ENCODE measurements around the gene PEMT. TPM values are rescaled to one million over a fixed set of nuclear protein-coding genes. Genes with fewer than 3 reads are reported as not detected.

PEMT gene
- total and polyA plus RNA-seq, 12 donors = 19.7 to 141 (median 65.3) TPM

- intact Hi-C loops (cut with DNase I) = loop anchor here in 1 of 2 donors (10.0 kb wide), 1 partner anchor 212 kb away; no protein-coding TSS in a partner anchor
- no peaks in the 10 kb centered on the region for H3K9me3 ChIP-seq (replicated peaks in 1 of 3)
- peaks cover 11 to 34% of the 10 kb centered on the region in 2 donors for H3K4me1 ChIP-seq (replicated peaks in 1 of 2)
- DNase-seq = peak in 3 of 7 donors; percentile 37 to 72 (median 44)
- TF ChIP-seq POLR2A (IDR thresholded peaks at IDR 0.05) = no peak
- no peak for TF ChIP-seq CTCF (IDR thresholded peaks at IDR 0.05)
- no peaks in the 10 kb centered on the region for H3K36me3 ChIP-seq (replicated peaks in 1 of 2)
- peak overlapping the region in 2 of 5 donors; percentile 79 to 91 for H3K27ac ChIP-seq
- H3K4me3 ChIP-seq = no peak overlapping the region
- no peaks in the 10 kb centered on the region for H3K27me3 ChIP-seq
- 65 to 79% (median 76%) methylated on average over 6 to 11 of the region's 11 CpGs for WGBS, 4 donors
Measured at GRCh38 chr17:17566896-17567513, 24.5 kb downstream of the PEMT start.

GRCh38 chr17:17565471-17566339, 25.8 kb downstream of the PEMT start:
- TF ChIP-seq POLR2A (IDR thresholded peaks at IDR 0.05) (no peak), CTCF (IDR thresholded peaks at IDR 0.05) (no peak)
- no peak overlapping the region for H3K4me3 ChIP-seq
- no peaks in the 10 kb centered on the region for H3K27me3 ChIP-seq
- intact Hi-C loops (cut with DNase I) = loop anchor here in 1 of 2 donors (10.0 kb wide), 1 partner anchor 211 kb away; no protein-coding TSS in a partner anchor
- DNase-seq = no peak
- H3K27ac ChIP-seq = peak overlapping the region in 2 of 5 donors; percentile 7 to 91
- no peaks in the 10 kb centered on the region for H3K9me3 ChIP-seq (replicated peaks in 1 of 3)
- WGBS, 4 donors = 77 to 86% (median 84%) methylated on average over 4 to 10 of the region's 10 CpGs
- H3K36me3 ChIP-seq (replicated peaks in 1 of 2) = no peaks in the 10 kb centered on the region
- H3K4me1 ChIP-seq (replicated peaks in 1 of 2) = peaks cover 11 to 24% of the 10 kb centered on the region in 2 donors

DNA sequence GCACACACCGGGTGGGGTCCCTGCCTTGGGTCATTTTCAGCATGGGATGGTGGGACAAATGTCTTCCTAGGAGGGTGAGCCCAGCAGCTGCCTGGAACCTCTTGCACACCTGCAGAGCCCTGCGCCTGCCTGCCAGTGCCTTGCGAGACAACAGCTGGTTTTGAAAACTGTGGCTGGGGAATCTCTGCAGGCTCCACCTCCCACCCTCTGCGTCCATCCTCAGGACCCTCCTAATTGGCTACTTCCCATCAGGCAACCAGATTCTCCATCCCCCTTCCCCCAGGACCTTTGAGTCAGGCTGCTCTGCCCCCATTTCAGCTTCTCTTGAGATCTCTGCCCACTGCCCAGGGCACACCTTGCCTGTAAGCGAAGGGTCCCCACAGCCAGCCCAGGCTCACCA, 26.6 kb downstream of the PEMT start:
- H3K36me3 ChIP-seq (replicated peaks in 1 of 2) = no peaks in the 10 kb centered on the region
- H3K4me1 ChIP-seq (replicated peaks in 1 of 2) = peaks cover 11 to 21% of the 10 kb centered on the region in 2 donors
- intact Hi-C loops (cut with DNase I) = loop anchor here (5.0 to 10.0 kb wide), 2 partner anchors 58 to 210 kb away; no protein-coding TSS in a partner anchor
- H3K27me3 ChIP-seq = no peaks in the 10 kb centered on the region
- H3K9me3 ChIP-seq (replicated peaks in 1 of 3) = no peaks in the 10 kb centered on the region
- H3K27ac ChIP-seq = peak overlapping the region in 1 of 5 donors; percentile 52
- WGBS, 4 donors = 88 to 94% (median 91%) methylated on average over 2 to 5 of the region's 5 CpGs
- H3K4me3 ChIP-seq = no peak overlapping the region
- DNase-seq = no peak
- TF ChIP-seq POLR2A (IDR thresholded peaks at IDR 0.05) (no peak), CTCF (IDR thresholded peaks at IDR 0.05) (no peak)

DNA sequence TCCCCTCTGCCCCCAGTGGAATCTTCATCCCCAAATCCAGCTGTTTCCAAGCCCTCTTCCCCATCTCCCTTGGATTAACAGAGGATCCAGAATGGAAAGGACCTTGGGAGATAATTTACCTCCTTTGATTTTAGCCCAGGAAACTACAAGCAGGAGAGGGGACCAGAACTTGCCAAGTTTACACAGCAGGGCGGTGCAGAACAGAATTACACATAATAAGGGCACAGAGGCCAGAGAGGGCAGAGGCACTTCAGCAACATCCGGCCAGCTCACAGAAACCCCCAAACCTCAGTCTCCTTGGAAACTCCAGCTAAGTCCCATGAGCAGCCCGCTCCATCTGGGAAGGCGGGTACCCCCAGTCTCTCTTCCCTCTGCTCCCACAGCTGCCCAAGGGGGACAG, 27.2 kb downstream of the PEMT start:
- TF ChIP-seq CTCF (IDR thresholded peaks at IDR 0.05) (no peak), POLR2A (IDR thresholded peaks at IDR 0.05) (no peak)
- no peaks in the 10 kb centered on the region for H3K9me3 ChIP-seq (replicated peaks in 1 of 3)
- H3K27me3 ChIP-seq = no peaks in the 10 kb centered on the region
- H3K4me3 ChIP-seq = no peak overlapping the region
- H3K4me1 ChIP-seq (replicated peaks in 1 of 2) = peaks cover 11 to 17% of the 10 kb centered on the region in 2 donors
- DNase-seq = no peak
- H3K27ac ChIP-seq = peak overlapping the region in 1 of 5 donors; percentile 52
- no peaks in the 10 kb centered on the region for H3K36me3 ChIP-seq (replicated peaks in 1 of 2)
- 83 to 94% (median 83%) methylated on average over 4 of the region's 4 CpGs for WGBS, 4 donors
- intact Hi-C loops (cut with DNase I) = loop anchor here (5.0 to 10.0 kb wide), 2 partner anchors 57 to 210 kb away; no protein-coding TSS in a partner anchor

Measured in adrenal gland (tissue), 12 donors.